SK-N-SH (cell line): Measurements from ENCODE around the gene NFXL1. TPM values are rescaled to one million over a fixed set of nuclear protein-coding genes. Genes with fewer than 3 reads are reported as not detected.

ENCODE experiments used
- CTCF ChIA-PET: fragments of 300-600, 350-600 bp; formaldehyde crosslinking; extraction: SDS; loops from one replicate; lab custom pipeline; 2021; lab: Yijun Ruan, JAX
- POLR2A ChIA-PET: fragments of 350-600 bp; sonication (Branson Sonifier 250); formaldehyde crosslinking; extraction: SDS; loops from one replicate; lab custom pipeline; 2020; ENCODE audit warnings: antibody characterized with exemption, inconsistent platforms; lab: Yijun Ruan, JAX
- DNase-seq: peaks from one replicate; pipeline ENCODE4 v3.0.0; 2012
- H2AFZ ChIP-seq: fragments of 200-600 bp; sonication (generic); 2 replicates; pipeline ENCODE4 v1.8.1; 2016; ENCODE audit warnings: antibody characterized with exemption, mild to moderate bottlenecking, low read depth
- H3F3A ChIP-seq: fragments of 200-600 bp; sonication (generic); replicated peaks from 2 replicates; pipeline ENCODE3; 2016; ENCODE audit warnings: antibody characterized with exemption, mild to moderate bottlenecking; ENCODE audit not compliant: insufficient read depth
- H3K27ac ChIP-seq, 2 experiments: fragments of 200-500 bp in 1 of 2; fragments of 200-600 bp in 1 of 2; sonication (Bioruptor generic) in 1 of 2; sonication (generic), shearing (Covaris generic) in 1 of 2; 2 replicates each; pipeline versions ENCODE4 v1.5.1 to v1.6.1; 2014 to 2016; ENCODE audit warnings: low read depth in 2 of 2, inconsistent platforms in 1 of 2, low read length in 1 of 2, mild to moderate bottlenecking in 1 of 2, mixed read lengths in 1 of 2
- H3K27me3 ChIP-seq: fragments of 200-600 bp; sonication (generic), shearing (Covaris generic); 2 replicates; pipeline ENCODE4 v1.6.1; 2016; ENCODE audit warnings: mixed run types; ENCODE audit not compliant: insufficient read depth
- H3K36me3 ChIP-seq, 2 experiments: fragments of 200-500 bp in 1 of 2; fragments of 200-600 bp in 1 of 2; sonication (Bioruptor generic) in 1 of 2; sonication (generic) in 1 of 2; replicated peaks in 1 of 2; 2 replicates each; pipeline versions ENCODE3 to v1.5.1; 2014 to 2016; ENCODE audit warnings: low read length in 1 of 2, mild to moderate bottlenecking in 1 of 2; ENCODE audit not compliant: insufficient read depth in 2 of 2, control insufficient read depth in 1 of 2
- H3K4me1 ChIP-seq, 2 experiments: fragments of 200-500 bp in 1 of 2; fragments of 200-600 bp in 1 of 2; sonication (Bioruptor generic) in 1 of 2; sonication (generic), shearing (Covaris generic) in 1 of 2; 2 replicates each; pipeline versions ENCODE4 v1.5.1 to v1.6.1; 2014 to 2016; ENCODE audit warnings: low read depth in 1 of 2, low read length in 1 of 2, mixed run types in 1 of 2; ENCODE audit not compliant: insufficient read depth in 2 of 2, control insufficient read depth in 1 of 2
- H3K4me2 ChIP-seq: fragments of 200-600 bp; sonication (generic), shearing (Covaris generic); 2 replicates; pipeline ENCODE4 v1.6.1; 2017; ENCODE audit warnings: mixed run types
- H3K4me3 ChIP-seq, 2 experiments: fragments of 200-500 bp in 1 of 2; fragments of 200-600 bp in 1 of 2; sonication (Bioruptor generic) in 1 of 2; sonication (generic), shearing (Covaris generic) in 1 of 2; 2 replicates each; pipeline versions ENCODE4 v1.5.1 to v1.8.1; 2014 to 2016; ENCODE audit warnings: low read depth in 2 of 2, inconsistent platforms in 1 of 2, low read length in 1 of 2, mild to moderate bottlenecking in 1 of 2, mixed read lengths in 1 of 2, moderate library complexity in 1 of 2
- H3K79me2 ChIP-seq: fragments of 200-600 bp; sonication (generic); 2 replicates; pipeline ENCODE4 v1.8.1; 2017; ENCODE audit warnings: mild to moderate bottlenecking; ENCODE audit not compliant: insufficient read depth
- H3K9ac ChIP-seq: fragments of 200-600 bp; sonication (generic); 2 replicates; pipeline ENCODE4 v1.6.1; 2017; ENCODE audit warnings: mixed run types
- H3K9me2 ChIP-seq: fragments of 200-600 bp; sonication (generic); 2 replicates; pipeline ENCODE4 v1.6.1; 2017; ENCODE audit warnings: mixed run types
- H3K9me3 ChIP-seq: fragments of 200-600 bp; sonication (generic); 2 replicates; pipeline ENCODE4 v1.6.1; 2017; ENCODE audit warnings: mixed run types, mild to moderate bottlenecking, moderate library complexity
- H4K20me1 ChIP-seq: fragments of 200-600 bp; sonication (generic); 2 replicates; pipeline ENCODE4 v1.6.1; 2017; ENCODE audit warnings: mild to moderate bottlenecking, mixed run types; ENCODE audit not compliant: insufficient read depth
- EP300 ChIP-seq, 2 experiments: IDR thresholded peaks; 2 replicates each; pipeline versions ENCODE4 v1.4.0 to v1.6.1; 2012; ENCODE audit warnings: borderline replicate concordance in 1 of 2, low read depth in 1 of 2, low read length in 1 of 2
- EZH2phosphoT487 ChIP-seq: fragments of 200-600 bp; sonication (generic); IDR thresholded peaks from 2 replicates; pipeline ENCODE4 v1.6.1; 2017; ENCODE audit warnings: low read depth, mixed run types, mild to moderate bottlenecking, antibody characterized with exemption, moderate library complexity, borderline replicate concordance
- FOSL2 ChIP-seq: IDR thresholded peaks from 2 replicates; pipeline ENCODE4 v1.4.0; 2012; ENCODE audit warnings: low read depth, mild to moderate bottlenecking, moderate library complexity, borderline replicate concordance
- FOXJ3 ChIP-seq: sonication (generic); formaldehyde crosslinking; IDR thresholded peaks from 2 replicates; pipeline ENCODE4 v1.5.1; 2020; ENCODE audit warnings: mild to moderate bottlenecking, missing genetic modification reagents
- GABPA ChIP-seq: IDR thresholded peaks from 2 replicates; pipeline ENCODE4 v1.4.0; 2012; ENCODE audit warnings: low read depth, mild to moderate bottlenecking
- MXI1 ChIP-seq: IDR thresholded peaks from 2 replicates; pipeline ENCODE4 v1.6.1; 2012; ENCODE audit warnings: mild to moderate bottlenecking, low read depth, low read length, improper control_type of control experiment
- NFIC ChIP-seq: IDR thresholded peaks from 2 replicates; pipeline ENCODE4 v1.4.0; 2012; ENCODE audit warnings: borderline replicate concordance
- NRF1 ChIP-seq: IDR thresholded peaks from 2 replicates; pipeline ENCODE4 v1.6.1; 2012; ENCODE audit warnings: low read depth, mild to moderate bottlenecking, low read length
- POLR2AphosphoS5 ChIP-seq: IDR thresholded peaks from 2 replicates; pipeline ENCODE4 v1.6.1; 2012; ENCODE audit warnings: low read depth, low read length
- RAD21 ChIP-seq: IDR thresholded peaks from 2 replicates; pipeline ENCODE4 v1.6.1; 2012; ENCODE audit warnings: mild to moderate bottlenecking, low read length
- RFX5 ChIP-seq: IDR thresholded peaks from 2 replicates; pipeline ENCODE4 v1.6.1; 2012; ENCODE audit warnings: mild to moderate bottlenecking, improper control_type of control experiment, low read length
- RXRA ChIP-seq: IDR thresholded peaks from 2 replicates; pipeline ENCODE4 v1.4.0; 2012; ENCODE audit warnings: low read depth, mild to moderate bottlenecking, borderline replicate concordance
- TAF1 ChIP-seq: IDR thresholded peaks from 2 replicates; pipeline ENCODE4 v1.6.1; 2012; ENCODE audit warnings: low read depth, mild to moderate bottlenecking, low read length, moderate library complexity, borderline replicate concordance
- TEAD4 ChIP-seq: IDR thresholded peaks from 2 replicates; pipeline ENCODE4 v1.4.0; 2012; ENCODE audit warnings: mild to moderate bottlenecking, borderline replicate concordance; ENCODE audit not compliant: insufficient read depth
- YY1 ChIP-seq: IDR thresholded peaks from 2 replicates; pipeline ENCODE4 v1.4.0; 2012; ENCODE audit warnings: low read depth, mild to moderate bottlenecking
- ZBTB33 ChIP-seq: IDR thresholded peaks from 2 replicates; pipeline ENCODE4 v1.4.0; 2012; ENCODE audit warnings: low read depth, borderline replicate concordance
- WGBS: methylation state at CpG from one replicate; pipeline ENCODE4 v1.1.6; 2017; ENCODE audit warnings: low lambda C conversion rate; 5-methylcytosine and 5-hydroxymethylcytosine counted together
- polyA plus RNA-seq, 3 experiments: library from polyadenylated mRNA; depleted of rRNA; stranded (reverse); fragments of >200 nt; gene quantifications; 2 replicates each; pipeline ENCODE4 v1.2.3, GENCODE V29; 2012
- TF ChIP-seq, protein P1 (sequence below): IDR thresholded peaks from 2 replicates; pipeline ENCODE4 v1.6.1; 2012; ENCODE audit warnings: mild to moderate bottlenecking, low read depth, low read length, moderate library complexity
- TF ChIP-seq, protein P2 (sequence below): fragments of 200-600 bp; sonication (generic); IDR thresholded peaks from 2 replicates; pipeline ENCODE4 v1.6.1; 2017; ENCODE audit warnings: antibody characterized with exemption, mild to moderate bottlenecking, moderate library complexity
- TF ChIP-seq, protein P3 (sequence below): IDR thresholded peaks from 2 replicates; pipeline ENCODE4; 2012
- TF ChIP-seq, protein P4 (sequence below): IDR thresholded peaks from 2 replicates; pipeline ENCODE4 v1.4.0; 2012; ENCODE audit warnings: low read depth

Gene NFXL1
- polyA plus RNA-seq, 1 of the 3 experiments (the other 2 are of a cell fraction) = 9.0 TPM

DNA sequence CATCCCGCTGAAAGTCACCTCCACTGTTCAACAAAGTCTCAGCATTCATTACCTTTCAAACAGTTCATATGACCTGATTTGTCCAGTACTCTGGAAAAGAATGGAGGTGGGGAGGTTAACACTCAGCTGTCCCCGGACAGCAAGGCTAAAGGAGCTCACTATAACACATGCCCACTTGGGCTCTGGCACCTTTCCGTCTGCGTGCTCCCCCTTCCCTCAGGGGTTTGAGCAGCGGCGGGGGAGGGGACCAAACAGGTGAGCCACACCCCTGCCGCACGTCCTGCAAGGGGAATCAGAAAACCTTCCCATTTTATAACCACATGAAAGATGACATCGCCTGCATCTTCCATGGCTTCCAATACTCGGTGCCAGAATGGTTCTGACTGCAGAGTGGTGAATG lies 39.9 kb upstream of the NFXL1 start:
- Histone ChIP-seq H3K27ac (no peak overlapping the region), H4K20me1 (no peaks in the 10 kb centered on the region), H3K9ac (no peak overlapping the region), H3K4me1 (no peaks in the 10 kb centered on the region), H2AFZ (no peak overlapping the region), H3K9me3 (no peaks in the 10 kb centered on the region), H3K9me2 (no peaks in the 10 kb centered on the region), H3K4me3 (no peak overlapping the region), H3K36me3 (no peaks in the 10 kb centered on the region), H3K4me2 (no peak overlapping the region), H3F3A (no peaks in the 10 kb centered on the region), H3K27me3 (no peaks in the 10 kb centered on the region), H3K79me2 (no peaks in the 10 kb centered on the region)
- DNase-seq = no peak
- POLR2A ChIA-PET = no interaction called here
- WGBS = 57% methylated on average over 10 of the region's 10 CpGs
- TF ChIP-seq ZBTB33 (no peak), TEAD4 (no peak), NRF1 (no peak), EZH2phosphoT487 (no peak), RXRA (no peak), TAF1 (no peak), FOXJ3 (CRISPR knock-in tag) (no peak), FOSL2 (no peak), MXI1 (no peak), GABPA (no peak), POLR2AphosphoS5 (no peak), NFIC (no peak), RAD21 (no peak), RFX5 (no peak), YY1 (no peak), EP300 (IDR thresholded peaks at IDR 0.05; ENCODE audit: borderline replicate concordance in 1 of 2, low read depth in 1 of 2, low read length in 1 of 2) (no peak)
- TF ChIP-seq, protein P1, sequence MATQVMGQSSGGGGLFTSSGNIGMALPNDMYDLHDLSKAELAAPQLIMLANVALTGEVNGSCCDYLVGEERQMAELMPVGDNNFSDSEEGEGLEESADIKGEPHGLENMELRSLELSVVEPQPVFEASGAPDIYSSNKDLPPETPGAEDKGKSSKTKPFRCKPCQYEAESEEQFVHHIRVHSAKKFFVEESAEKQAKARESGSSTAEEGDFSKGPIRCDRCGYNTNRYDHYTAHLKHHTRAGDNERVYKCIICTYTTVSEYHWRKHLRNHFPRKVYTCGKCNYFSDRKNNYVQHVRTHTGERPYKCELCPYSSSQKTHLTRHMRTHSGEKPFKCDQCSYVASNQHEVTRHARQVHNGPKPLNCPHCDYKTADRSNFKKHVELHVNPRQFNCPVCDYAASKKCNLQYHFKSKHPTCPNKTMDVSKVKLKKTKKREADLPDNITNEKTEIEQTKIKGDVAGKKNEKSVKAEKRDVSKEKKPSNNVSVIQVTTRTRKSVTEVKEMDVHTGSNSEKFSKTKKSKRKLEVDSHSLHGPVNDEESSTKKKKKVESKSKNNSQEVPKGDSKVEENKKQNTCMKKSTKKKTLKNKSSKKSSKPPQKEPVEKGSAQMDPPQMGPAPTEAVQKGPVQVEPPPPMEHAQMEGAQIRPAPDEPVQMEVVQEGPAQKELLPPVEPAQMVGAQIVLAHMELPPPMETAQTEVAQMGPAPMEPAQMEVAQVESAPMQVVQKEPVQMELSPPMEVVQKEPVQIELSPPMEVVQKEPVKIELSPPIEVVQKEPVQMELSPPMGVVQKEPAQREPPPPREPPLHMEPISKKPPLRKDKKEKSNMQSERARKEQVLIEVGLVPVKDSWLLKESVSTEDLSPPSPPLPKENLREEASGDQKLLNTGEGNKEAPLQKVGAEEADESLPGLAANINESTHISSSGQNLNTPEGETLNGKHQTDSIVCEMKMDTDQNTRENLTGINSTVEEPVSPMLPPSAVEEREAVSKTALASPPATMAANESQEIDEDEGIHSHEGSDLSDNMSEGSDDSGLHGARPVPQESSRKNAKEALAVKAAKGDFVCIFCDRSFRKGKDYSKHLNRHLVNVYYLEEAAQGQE = no peak
- TF ChIP-seq, protein P2, sequence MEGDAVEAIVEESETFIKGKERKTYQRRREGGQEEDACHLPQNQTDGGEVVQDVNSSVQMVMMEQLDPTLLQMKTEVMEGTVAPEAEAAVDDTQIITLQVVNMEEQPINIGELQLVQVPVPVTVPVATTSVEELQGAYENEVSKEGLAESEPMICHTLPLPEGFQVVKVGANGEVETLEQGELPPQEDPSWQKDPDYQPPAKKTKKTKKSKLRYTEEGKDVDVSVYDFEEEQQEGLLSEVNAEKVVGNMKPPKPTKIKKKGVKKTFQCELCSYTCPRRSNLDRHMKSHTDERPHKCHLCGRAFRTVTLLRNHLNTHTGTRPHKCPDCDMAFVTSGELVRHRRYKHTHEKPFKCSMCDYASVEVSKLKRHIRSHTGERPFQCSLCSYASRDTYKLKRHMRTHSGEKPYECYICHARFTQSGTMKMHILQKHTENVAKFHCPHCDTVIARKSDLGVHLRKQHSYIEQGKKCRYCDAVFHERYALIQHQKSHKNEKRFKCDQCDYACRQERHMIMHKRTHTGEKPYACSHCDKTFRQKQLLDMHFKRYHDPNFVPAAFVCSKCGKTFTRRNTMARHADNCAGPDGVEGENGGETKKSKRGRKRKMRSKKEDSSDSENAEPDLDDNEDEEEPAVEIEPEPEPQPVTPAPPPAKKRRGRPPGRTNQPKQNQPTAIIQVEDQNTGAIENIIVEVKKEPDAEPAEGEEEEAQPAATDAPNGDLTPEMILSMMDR = no peak
- TF ChIP-seq, protein P3, sequence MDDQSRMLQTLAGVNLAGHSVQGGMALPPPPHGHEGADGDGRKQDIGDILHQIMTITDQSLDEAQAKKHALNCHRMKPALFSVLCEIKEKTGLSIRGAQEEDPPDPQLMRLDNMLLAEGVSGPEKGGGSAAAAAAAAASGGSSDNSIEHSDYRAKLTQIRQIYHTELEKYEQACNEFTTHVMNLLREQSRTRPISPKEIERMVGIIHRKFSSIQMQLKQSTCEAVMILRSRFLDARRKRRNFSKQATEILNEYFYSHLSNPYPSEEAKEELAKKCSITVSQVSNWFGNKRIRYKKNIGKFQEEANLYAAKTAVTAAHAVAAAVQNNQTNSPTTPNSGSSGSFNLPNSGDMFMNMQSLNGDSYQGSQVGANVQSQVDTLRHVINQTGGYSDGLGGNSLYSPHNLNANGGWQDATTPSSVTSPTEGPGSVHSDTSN = no peak
- TF ChIP-seq, protein P4, sequence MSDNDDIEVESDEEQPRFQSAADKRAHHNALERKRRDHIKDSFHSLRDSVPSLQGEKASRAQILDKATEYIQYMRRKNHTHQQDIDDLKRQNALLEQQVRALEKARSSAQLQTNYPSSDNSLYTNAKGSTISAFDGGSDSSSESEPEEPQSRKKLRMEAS = no peak
- CTCF ChIA-PET = interaction anchor here (0.8 kb wide), 1 partner anchor 289 kb away, joined by 3 read pairs; no protein-coding TSS in a partner anchor
